ENCODE results near the gene HLA-DMA.

Gene HLA-DMA

GRCh38 chr6:32974541-32975308 is 21.8 kb upstream of the HLA-DMA start:
- H3K4me3 ChIP-seq (ENCODE audit: low read depth, low read length) = peak overlapping the region; percentile 96
- no peak for TF ChIP-seq CTCF (IDR thresholded peaks at IDR 0.05; ENCODE audit: control insufficient read depth, extremely low read depth, insufficient read depth)
- no peak for DNase-seq (ENCODE audit: low read depth)

GRCh38 chr6:32974016-32974333 is 21.1 kb upstream of the HLA-DMA start:
- H3K4me3 ChIP-seq (ENCODE audit: low read depth, low read length) = peak overlapping the region; percentile 96
- TF ChIP-seq CTCF (IDR thresholded peaks at IDR 0.05; ENCODE audit: control insufficient read depth, extremely low read depth, insufficient read depth) = no peak
- DNase-seq (ENCODE audit: low read depth) = no peak

GRCh38 chr6:32973144-32974015 is 20.5 kb upstream of the HLA-DMA start:
- no peak for DNase-seq (ENCODE audit: low read depth)
- no peak for TF ChIP-seq CTCF (IDR thresholded peaks at IDR 0.05; ENCODE audit: control insufficient read depth, extremely low read depth, insufficient read depth)
- H3K4me3 ChIP-seq (ENCODE audit: low read depth, low read length) = peak overlapping the region; percentile 96

- DNase-seq (ENCODE audit: low read depth) = no peak
- peak overlapping the region; percentile 96 for H3K4me3 ChIP-seq (ENCODE audit: low read depth, low read length)
- no peak for TF ChIP-seq CTCF (IDR thresholded peaks at IDR 0.05; ENCODE audit: control insufficient read depth, extremely low read depth, insufficient read depth)
Observed at GRCh38 chr6:32972353-32973143, 19.7 kb upstream of the HLA-DMA start.

GRCh38 chr6:32971581-32972352 is 18.9 kb upstream of the HLA-DMA start:
- no peak for TF ChIP-seq CTCF (IDR thresholded peaks at IDR 0.05; ENCODE audit: control insufficient read depth, extremely low read depth, insufficient read depth)
- peak overlapping the region; percentile 96 for H3K4me3 ChIP-seq (ENCODE audit: low read depth, low read length)
- DNase-seq (ENCODE audit: low read depth) = peak; percentile 100

GRCh38 chr6:32971242-32971580 is 18.3 kb upstream of the HLA-DMA start:
- no peak for TF ChIP-seq CTCF (IDR thresholded peaks at IDR 0.05; ENCODE audit: control insufficient read depth, extremely low read depth, insufficient read depth)
- H3K4me3 ChIP-seq (ENCODE audit: low read depth, low read length) = peak overlapping the region; percentile 84
- no peak for DNase-seq (ENCODE audit: low read depth)
